ENCODE results near the gene PTCH2.
"Not testable (repeated sequence)": the region's sequence is repeated elsewhere in the genome, so short reads cannot be mapped to it uniquely, and the experiment has no call there.

Gene PTCH2

GRCh38 chr1:44801491-44802305, 41.4 kb downstream of the PTCH2 start:
- no peak for DNase-seq

GRCh38 chr1:44799770-44800584, 43.1 kb downstream of the PTCH2 start, which contains the start of gene PLK3:
PLK3 (plus strand) TSS chr1:44800377; CDS start chr1:44800464, 87 bp downstream.
- DNase-seq, result peak; percentile 98

DNA sequence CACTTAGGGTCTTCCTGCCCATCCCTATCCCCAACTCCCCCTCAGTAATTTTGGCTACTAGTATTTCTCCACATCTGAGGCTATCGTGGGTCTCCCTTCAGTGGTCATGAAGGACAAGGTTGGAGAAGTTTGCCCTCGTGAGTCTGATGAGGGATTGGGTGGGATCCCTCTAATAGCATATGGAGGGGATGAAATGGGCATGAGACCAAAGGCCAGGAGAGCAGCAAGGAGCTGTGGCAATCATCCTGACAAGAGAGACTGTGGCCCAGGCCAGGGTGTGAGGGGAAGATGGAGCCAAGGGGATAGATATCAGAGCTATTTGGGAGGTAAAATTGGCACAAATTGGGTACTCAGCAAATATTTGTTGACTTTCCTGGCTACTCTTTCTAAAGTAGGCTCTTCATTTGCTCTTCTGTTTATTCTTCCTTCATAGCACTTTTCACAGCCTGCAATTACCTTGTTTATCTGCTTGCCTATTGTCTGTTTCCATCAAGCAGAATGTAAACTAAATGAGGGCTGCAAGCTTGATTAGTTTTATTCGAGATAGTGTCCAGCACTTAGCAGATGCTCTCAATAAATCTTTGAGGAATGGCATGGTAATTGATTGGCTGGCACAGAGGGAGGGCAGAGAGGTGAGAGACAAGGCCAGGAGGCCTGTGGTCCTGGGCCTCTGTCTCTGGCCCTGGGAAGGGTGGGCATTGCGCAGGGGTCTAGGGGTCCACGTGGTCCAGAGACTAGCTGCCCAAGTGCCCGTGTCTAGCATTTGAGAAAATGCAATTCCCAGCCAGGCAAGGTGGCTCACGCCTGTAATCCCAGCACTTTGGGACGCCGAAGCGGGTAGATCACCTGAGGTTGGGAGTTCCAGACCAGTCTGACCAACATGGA, 44.3 kb downstream of the PTCH2 start:
- no peak for DNase-seq

DNA sequence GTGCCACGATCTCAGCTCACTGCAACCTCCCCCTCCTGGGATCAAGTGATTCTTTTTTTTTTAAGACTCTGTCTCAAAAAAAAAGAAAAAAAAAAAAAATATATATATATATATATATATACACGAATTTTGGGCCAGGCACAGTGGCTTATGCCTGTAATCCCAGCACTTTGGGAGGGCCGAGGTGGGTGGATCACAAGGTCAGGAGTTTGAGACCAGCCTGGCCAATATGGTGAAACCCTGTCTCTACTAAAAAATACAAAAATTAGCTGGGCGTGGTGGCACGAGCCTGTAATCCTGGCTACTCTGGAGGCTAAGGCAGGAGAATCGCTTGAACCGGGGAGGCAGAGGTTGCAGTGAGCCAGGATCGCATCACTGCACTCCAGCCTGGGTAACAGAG, 45.2 kb downstream of the PTCH2 start:
- not testable (repeated sequence) for DNase-seq

DNA sequence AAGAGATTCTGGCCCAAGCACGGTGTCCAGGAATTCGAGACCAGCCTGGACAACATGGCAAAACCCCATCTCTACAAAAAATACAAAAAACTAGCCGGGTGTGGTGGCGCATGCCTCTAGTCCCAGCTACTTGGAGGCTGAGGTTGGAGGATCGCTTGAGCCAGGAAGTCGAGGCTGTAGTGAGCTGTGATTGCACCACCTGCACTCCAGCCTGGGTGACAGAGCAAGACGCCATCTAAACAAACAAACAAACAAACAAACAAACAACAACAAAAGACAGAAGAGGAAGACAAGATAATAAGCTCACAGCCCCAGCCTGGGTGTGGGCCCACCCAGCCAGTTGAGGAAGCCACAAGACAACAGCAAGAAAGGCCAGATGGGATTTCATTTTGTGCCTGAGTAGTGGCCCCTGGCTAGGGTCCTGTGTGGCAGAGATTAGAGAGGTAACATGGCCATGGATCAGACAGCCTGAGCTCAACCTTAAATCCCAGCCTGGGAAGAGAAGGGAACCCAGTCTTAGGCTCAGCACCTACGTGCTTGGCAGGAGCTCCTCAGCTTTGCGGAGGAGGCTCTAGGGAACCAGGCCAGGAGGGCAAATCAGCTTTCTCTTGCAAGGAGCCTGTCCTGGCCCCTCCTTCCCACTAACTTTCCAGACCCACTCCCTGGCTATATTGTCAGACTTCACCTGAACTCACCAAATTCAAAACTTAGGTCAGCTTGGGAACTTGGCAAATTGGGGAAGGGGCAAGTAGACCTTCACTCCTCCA, 50.1 kb downstream of the PTCH2 start:
- DNase-seq, result no peak

DNA sequence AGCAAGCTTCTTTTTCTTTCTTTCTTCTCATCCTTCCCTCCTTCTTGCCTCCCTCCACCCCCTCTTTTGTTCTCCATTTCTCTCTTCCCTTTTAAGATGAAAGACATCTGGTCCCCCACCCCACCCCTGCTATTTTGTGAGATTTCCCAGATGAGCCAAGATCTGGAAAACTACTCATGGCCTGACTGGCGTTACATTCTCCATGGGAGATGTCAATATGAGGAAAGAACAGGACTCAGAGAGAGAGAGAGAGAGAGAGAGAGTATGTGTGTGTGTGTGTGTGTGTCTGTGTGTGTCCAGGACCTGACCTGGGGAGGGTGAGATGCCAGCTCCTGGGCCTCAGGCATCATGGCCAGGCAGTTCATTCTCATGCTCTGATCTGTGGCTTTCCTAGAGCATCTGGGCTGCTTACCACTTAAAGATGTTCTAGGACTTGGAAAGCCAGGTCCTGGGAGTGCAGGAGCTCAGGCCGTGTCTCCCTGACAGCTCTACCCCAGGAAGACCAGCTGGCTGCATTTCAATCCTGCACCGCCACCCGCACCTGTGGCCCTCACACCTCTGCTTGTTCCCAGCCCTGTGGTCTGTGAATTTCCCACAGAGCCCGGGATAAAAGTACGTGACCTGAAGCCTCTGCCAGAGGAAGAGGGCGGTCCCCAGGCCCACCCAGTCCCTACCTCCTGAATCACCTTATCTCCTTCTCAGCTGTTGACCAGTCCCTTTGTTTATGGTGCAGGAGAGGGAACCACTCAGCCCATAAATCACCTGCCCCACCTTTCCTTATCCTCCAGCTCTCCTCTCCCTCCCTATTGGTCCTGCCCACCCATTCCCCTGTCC, 51.9 kb downstream of the PTCH2 start:
- no peak for DNase-seq

GRCh38 chr1:44788120-44788860, 54.8 kb downstream of the PTCH2 start, which contains the start of gene BEST4:
BEST4 (minus strand) TSS chr1:44788170; CDS start chr1:44787705, 465 bp downstream.
- no peak for DNase-seq

GRCh38 chr1:44787506-44787905, 55.5 kb downstream of the PTCH2 start:
- no peak for DNase-seq

- DNase-seq, result no peak
Measured at GRCh38 chr1:44786841-44787426, 56.1 kb downstream of the PTCH2 start.

DNA sequence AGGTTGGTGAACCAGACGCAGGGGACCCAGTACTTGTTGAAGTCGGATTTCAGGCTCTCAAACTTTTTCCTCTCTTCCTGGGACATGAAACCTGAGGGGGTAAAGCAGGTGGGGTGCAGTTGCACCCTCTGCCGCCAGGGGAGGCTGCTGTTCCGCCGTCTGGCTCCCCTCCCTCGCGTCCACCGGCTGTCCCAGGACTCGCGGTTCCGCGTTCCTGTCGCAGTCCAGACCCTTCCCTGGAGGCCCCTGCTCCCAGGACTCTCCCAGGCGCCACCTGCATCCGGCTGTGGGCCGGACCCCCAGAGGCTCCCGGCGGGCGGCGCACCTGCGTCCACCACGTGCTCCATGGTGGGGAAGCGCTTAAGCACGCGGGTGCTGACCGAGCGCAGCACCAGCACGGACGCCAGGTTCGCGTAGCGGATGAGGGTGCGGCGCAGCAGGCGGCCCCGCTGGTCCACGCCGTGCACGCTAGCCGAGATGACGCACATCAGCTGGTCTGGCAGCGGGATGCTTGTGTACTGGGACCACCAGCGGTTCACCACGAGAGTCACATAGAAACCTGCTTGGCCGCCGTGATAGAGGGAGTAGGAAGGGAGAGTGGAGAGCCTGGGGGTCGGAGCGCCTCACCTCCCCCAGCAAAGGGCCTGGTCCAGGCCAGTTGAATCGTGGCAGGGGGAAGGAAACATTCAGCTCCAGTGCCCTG, 56.8 kb downstream of the PTCH2 start:
- no peak for DNase-seq

DNA sequence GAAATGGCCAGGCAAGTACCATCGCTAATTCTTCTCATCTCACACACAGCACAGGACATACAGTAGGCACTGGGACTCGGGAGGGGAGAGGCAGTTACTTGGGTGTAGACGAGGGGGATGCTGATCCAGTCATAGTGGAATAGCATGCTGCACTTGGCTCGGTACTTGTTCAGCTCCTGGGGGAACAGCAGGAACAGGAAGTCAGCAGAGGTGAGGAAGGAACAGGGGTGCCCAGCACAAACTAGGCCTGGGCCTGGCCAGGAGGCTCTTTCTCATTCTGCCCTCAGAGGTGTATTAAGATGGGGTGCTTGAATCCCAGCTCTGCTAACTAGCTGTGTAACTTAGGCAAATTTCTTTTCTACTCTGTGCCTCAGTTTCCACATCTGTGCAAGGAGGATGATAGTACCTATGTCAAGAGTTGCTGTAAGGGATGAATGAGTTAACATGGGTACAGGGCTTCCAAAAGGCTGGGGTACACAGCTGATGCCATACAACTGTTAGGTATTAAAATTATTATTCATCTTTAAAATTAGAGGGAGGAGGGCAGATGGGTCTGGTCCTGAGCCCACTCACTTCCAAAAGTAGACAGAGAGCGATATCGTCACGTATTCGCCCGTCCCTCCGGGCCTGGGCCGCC, 57.4 kb downstream of the PTCH2 start:
- DNase-seq, result no peak

- DNase-seq, result no peak
Measured at GRCh38 chr1:44785029-44785380, 58.0 kb downstream of the PTCH2 start.

- DNase-seq, result no peak
Measured at GRCh38 chr1:44784094-44785028, 58.7 kb downstream of the PTCH2 start.

GRCh38 chr1:44783697-44784093, 59.4 kb downstream of the PTCH2 start:
- no peak for DNase-seq

DNA sequence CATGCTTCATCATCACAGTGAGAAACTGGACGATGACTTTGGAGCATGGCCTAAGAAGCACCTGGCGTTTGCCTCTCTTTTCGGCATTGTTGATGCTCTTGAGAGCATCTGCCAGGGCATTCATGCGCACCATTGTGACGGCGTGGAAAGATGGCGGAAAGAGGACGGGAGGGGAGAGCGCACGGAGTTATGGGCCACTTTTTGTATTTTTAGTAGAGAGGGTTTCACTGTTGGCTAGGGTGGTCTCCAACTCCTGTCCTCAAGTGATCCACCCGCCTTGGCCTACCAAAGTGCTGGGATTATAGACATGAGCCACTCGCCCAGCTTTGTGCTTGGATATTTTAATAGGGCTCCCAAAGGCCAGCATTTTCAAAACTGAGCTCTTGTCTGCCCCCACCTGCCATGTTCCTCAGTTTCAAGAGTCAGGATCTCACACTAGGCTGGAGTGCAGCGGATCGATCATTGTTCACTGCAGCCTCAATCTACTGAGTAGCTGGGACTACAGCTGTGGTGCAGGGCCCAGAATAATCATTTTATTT, 62.4 kb downstream of the PTCH2 start:
- no peak for DNase-seq

DNA sequence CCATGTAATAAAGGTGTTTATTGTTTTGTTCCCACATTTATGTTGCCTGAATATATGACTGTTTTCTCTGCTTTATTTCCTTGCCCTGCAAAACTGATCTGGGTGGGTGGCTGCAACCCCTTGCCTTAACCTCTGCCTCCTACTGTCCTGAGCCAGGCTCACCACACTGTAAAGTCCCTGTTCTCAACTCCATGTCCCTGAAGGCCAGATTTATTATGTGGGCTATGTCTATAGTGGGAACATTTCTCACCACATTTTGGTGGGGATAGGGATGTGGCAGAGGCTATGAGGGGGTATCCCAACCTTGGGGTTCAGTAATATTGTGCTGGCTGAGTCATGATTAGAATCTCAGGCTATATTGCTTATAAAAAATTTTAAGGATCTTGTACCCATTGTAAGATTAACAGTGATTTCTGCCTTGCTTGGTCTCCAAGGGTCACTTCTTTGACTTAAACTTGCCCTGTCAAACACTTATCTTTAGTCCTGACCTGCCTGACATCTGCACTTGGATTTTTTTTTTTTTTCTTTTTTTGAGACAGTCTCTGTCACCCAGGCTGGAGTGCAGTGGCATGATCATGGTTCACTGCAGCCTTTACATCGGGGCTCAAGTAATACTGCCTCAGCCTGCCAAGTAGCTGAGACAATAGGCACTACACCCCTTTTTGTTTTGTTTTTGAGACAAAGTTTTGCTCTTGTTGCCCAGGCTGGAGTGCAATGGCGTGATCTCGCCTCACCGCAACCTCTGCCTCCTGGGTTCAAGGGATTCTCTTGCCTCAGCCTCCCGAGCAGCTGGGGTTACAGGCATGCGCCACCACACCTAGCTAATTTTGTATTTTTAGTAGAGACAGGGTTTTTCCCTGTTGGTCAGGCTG, 64.1 kb downstream of the PTCH2 start:
- no peak for DNase-seq

Measured in amniotic stem cell (primary cell).